Measurements from ENCODE around the gene PAFAH1B1. TPM values are rescaled to one million over a fixed set of nuclear protein-coding genes. Genes with fewer than 3 reads are reported as not detected.
A peak's percentile ranks its signal among the peaks of the same experiment; 100 is the strongest.
"Not testable (repeated sequence)": the region's sequence is repeated elsewhere in the genome, so short reads cannot be mapped to it uniquely, and the experiment has no call there.

PAFAH1B1 gene
- total RNA-seq, 2 donors from 2014 or later: 39.7 to 60.3 TPM

DNA sequence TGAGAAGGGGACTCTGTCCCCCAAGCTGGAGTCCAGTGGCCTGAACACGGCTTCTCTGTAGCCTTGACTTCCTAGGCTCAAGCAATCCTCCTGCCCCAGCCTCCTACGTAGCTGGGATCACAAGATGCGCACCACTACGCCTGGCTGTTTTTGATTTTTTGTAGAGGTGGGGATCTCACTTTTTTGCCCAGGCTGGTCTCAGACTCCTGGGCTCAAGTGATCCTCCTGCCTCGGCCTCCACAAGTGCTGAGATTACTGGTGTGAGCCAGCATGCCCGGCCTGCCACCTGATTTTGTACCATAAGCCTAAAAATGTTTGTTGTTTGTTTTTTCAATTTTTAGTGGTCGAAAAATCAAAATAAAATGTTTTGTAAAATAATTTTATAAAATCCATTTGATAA lies 19.2 kb downstream of the PAFAH1B1 start:
- DNase-seq: no peak
- Histone ChIP-seq H3K4me3 (no peak overlapping the region), H3K27me3 (no peaks in the 10 kb centered on the region), H3K36me3 (replicated peaks in 1 of 2; ENCODE audit: insufficient read depth in 1 of 2, low read depth in 2 of 2) (no peaks in the 10 kb centered on the region), H3K27ac (no peak overlapping the region), H3K9me3 (no peaks in the 10 kb centered on the region), H3K4me1 (peaks cover 35% of the 10 kb centered on the region)
- no peak for TF ChIP-seq POLR2A (IDR thresholded peaks at IDR 0.05)
- TF ChIP-seq, protein P1, sequence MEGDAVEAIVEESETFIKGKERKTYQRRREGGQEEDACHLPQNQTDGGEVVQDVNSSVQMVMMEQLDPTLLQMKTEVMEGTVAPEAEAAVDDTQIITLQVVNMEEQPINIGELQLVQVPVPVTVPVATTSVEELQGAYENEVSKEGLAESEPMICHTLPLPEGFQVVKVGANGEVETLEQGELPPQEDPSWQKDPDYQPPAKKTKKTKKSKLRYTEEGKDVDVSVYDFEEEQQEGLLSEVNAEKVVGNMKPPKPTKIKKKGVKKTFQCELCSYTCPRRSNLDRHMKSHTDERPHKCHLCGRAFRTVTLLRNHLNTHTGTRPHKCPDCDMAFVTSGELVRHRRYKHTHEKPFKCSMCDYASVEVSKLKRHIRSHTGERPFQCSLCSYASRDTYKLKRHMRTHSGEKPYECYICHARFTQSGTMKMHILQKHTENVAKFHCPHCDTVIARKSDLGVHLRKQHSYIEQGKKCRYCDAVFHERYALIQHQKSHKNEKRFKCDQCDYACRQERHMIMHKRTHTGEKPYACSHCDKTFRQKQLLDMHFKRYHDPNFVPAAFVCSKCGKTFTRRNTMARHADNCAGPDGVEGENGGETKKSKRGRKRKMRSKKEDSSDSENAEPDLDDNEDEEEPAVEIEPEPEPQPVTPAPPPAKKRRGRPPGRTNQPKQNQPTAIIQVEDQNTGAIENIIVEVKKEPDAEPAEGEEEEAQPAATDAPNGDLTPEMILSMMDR (IDR thresholded peaks at IDR 0.05): no peak
- ATAC-seq: no peak
- intact Hi-C loops (cut with DNase I): no loop called here
- WGBS, 2 donors: 96 to 98% methylated on average over 7 of the region's 7 CpGs

DNA sequence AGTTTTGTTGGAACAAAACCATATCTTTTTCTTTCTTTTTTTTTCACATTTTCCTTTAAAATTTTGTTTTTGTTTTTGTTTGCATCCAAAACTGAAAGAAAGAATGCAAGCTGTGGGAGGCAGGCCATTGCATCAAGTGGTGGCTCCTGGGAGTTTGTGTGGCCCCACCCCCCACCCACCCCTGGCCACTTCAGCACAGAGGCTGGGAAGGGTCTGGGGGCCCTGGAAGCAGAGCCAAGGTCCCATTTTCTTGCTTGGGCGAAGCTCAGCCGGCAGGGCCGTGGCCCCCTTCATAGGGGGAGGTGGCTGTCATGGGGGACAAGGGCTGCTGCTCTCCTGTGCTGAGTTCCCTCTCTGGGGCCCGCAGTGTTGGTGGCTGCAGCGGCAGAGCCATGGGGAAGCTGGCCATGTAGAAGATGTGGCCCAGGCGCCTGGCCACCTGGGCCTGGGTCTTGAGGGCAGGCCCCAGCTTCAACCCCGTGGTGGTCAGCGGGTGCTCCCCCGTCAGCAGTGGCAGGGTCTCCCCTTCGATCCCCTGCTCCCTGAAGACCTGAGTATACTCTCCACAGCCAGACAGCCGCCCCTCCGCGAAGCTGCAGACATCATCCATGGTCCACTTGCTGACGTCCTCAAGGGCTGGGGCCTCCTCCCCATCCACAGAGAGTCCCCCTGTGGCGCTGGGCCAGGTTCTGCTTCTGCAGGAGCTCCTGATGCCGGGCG lies 19.8 kb downstream of the PAFAH1B1 start:
- H3K4me3 ChIP-seq: no peak overlapping the region
- H3K9me3 ChIP-seq: no peaks in the 10 kb centered on the region
- no peak overlapping the region for H3K27ac ChIP-seq
- no peak for TF ChIP-seq POLR2A (IDR thresholded peaks at IDR 0.05)
- ATAC-seq (no peak), DNase-seq (peak in 1 of 4 donors; percentile 18)
- H3K4me1 ChIP-seq: peaks cover 32% of the 10 kb centered on the region
- 90 to 100% methylated on average over 3 to 16 of the region's 17 CpGs for WGBS, 2 donors
- intact Hi-C loops (cut with DNase I): no loop called here
- no peaks in the 10 kb centered on the region for H3K36me3 ChIP-seq (replicated peaks in 1 of 2; ENCODE audit: insufficient read depth in 1 of 2, low read depth in 2 of 2)
- no peaks in the 10 kb centered on the region for H3K27me3 ChIP-seq

DNA sequence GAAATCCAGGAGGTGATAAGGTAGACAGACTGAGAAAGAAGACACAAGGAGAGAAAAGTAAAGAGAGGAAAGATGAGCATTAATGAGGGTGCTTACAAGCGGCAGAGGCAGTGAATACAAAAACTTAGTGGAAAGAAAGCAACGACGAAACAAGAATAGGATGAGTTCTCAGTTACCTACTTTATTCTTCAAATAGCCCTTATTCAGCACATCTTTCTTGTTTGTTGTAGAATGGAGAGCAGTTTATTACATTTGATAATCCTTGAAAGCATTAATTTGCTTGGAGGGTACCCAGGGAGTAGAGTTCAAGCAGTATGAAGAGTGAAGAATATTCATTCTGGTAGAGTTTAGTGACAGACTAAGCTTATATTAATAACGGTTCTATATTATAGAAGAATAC lies 22.4 kb downstream of the PAFAH1B1 start:
- no peak for DNase-seq
- H3K4me3 ChIP-seq: no peak overlapping the region
- no peaks in the 10 kb centered on the region for H3K36me3 ChIP-seq (replicated peaks in 1 of 2; ENCODE audit: insufficient read depth in 1 of 2, low read depth in 2 of 2)
- peaks cover 9% of the 10 kb centered on the region for H3K4me1 ChIP-seq
- intact Hi-C loops (cut with DNase I): no loop called here
- no peak for ATAC-seq
- no peaks in the 10 kb centered on the region for H3K9me3 ChIP-seq
- no peak overlapping the region for H3K27ac ChIP-seq
- TF ChIP-seq POLR2A (IDR thresholded peaks at IDR 0.05): no peak
- TF ChIP-seq, protein P1 (IDR thresholded peaks at IDR 0.05): no peak
- H3K27me3 ChIP-seq: no peaks in the 10 kb centered on the region
- 76 to 81% methylated on average over 4 of the region's 4 CpGs for WGBS, 2 donors

DNA sequence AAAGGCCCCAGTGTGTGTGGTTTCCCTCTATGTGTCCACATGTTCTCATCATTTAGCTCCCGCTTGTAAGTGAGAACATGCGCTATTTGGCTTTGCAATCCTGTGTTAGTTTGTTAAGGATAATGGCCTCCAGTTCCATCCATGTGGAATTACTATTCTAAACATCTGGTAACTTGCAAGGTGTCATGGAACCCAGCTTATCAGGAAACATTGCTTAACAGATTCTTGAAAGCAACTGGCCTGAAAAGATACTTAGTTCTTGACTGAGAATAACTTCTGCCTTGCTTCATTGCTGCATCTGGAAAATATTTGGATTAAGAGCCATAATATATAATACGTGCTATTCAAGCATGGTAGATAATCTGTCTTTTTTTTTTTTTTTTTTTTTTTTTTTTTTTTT lies 27.8 kb downstream of the PAFAH1B1 start:
- H3K4me1 ChIP-seq: peaks cover 4% of the 10 kb centered on the region
- H3K4me3 ChIP-seq: no peak overlapping the region
- no peaks in the 10 kb centered on the region for H3K36me3 ChIP-seq (replicated peaks in 1 of 2; ENCODE audit: insufficient read depth in 1 of 2, low read depth in 2 of 2)
- TF ChIP-seq, protein P1 (IDR thresholded peaks at IDR 0.05): no peak
- no peak for TF ChIP-seq POLR2A (IDR thresholded peaks at IDR 0.05)
- ATAC-seq (no peak), DNase-seq (no peak)
- H3K27me3 ChIP-seq: no peaks in the 10 kb centered on the region
- H3K27ac ChIP-seq: no peak overlapping the region
- intact Hi-C loops (cut with DNase I): no loop called here
- WGBS, 2 donors: 90 to 91% methylated on average over 3 of the region's 3 CpGs
- no peaks in the 10 kb centered on the region for H3K9me3 ChIP-seq

DNA sequence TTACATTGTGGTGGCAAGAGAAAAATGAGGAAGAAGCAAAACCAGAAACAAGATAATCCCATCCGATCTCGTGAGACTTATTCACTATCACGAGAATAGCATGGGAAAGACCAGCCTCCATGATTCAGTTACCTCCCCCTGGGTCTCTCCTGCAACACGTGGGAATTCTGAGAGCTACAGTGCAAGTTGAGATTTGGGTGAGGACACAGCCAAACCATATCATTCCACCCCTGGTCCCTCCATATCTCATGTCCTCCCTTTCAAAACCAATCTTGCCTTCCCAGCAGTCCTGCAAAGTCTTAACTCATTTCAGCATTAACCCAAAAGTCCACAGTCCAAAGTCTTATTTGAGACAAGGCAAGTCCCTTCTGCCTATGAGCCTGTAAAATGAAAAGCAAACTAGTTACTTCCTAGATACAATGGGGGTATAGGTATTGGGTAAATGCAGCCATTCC lies 28.5 kb downstream of the PAFAH1B1 start:
- intact Hi-C loops (cut with DNase I); H3K36me3 ChIP-seq (replicated peaks in 1 of 2; ENCODE audit: insufficient read depth in 1 of 2, low read depth in 2 of 2); H3K27me3 ChIP-seq; H3K4me1 ChIP-seq; H3K4me3 ChIP-seq; H3K27ac ChIP-seq; ATAC-seq; H3K9me3 ChIP-seq; DNase-seq: not testable (repeated sequence)
- 78 to 85% methylated on average over 4 of the region's 4 CpGs for WGBS, 2 donors

DNA sequence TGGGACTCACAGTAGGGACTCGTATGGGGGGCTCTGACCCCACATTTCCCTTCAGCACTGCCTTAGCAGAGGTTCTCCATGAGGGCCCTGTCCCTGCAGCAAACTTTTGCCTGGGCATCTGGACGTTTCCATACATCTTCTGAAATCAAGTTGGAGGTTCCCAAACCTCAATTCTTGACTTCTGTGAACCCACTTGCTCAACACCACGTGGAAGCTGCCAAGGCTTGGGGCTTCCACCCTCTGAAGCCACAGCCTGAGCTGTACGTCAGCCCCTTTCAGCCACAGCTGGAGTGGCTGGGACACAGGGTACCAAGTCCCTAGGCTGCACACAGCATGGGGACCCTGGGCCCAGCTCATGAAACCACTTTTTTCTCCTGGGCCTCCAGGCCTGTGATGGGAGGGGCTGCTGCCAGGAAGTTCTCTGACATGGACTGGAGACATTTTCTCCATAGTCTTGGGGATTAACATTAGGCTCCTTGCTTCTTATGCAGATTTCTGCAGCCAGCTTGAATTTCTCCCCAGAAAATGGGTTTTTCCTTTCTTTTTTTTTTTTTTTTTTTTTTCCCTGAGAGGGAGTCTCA lies 29.4 kb downstream of the PAFAH1B1 start:
- H3K36me3 ChIP-seq (replicated peaks in 1 of 2; ENCODE audit: insufficient read depth in 1 of 2, low read depth in 2 of 2); H3K9me3 ChIP-seq; DNase-seq; H3K27me3 ChIP-seq; H3K4me3 ChIP-seq; intact Hi-C loops (cut with DNase I); ATAC-seq; H3K27ac ChIP-seq; H3K4me1 ChIP-seq: not testable (repeated sequence)
- WGBS, 2 donors: 79 to 93% methylated on average over 4 of the region's 4 CpGs
